HG03439 (cell line): ENCODE results near the gene GPD1L.
"Not testable (repeated sequence)": the region's sequence is repeated elsewhere in the genome, so short reads cannot be mapped to it uniquely, and the experiment has no call there.

Experiments
- ATAC-seq: cut with Tn5 transposase; IDR thresholded peaks from one replicate; pipeline ENCODE4 v1.9.1; 2021; ENCODE audit warnings: mild to moderate bottlenecking, moderate library complexity; ENCODE audit not compliant: unreplicated experiment

Gene GPD1L

DNA sequence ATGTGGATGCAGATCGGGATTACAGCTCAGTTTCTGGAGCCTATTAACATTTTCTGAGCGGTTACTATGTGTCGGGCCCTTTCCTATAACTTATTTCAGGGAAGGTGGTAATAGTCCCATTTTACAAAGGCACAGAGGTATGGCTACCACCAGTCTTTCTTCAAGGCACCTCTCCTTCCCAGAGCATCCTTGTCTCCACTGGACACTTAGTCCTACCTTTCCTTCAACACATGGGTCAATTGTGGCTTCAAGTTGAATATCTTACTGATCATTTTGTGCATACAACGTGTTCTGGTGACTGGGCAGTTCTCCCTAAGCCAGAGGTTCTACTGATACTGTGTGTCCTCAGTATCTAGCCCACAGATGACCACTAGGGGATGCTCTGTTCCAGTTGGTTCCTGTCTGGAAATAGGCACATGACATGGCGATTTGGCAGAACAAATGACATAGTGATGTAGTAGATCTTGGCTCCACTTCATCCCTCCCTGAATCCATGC lies 71.3 kb downstream of the GPD1L start:
- ATAC-seq = peak; percentile 65

DNA sequence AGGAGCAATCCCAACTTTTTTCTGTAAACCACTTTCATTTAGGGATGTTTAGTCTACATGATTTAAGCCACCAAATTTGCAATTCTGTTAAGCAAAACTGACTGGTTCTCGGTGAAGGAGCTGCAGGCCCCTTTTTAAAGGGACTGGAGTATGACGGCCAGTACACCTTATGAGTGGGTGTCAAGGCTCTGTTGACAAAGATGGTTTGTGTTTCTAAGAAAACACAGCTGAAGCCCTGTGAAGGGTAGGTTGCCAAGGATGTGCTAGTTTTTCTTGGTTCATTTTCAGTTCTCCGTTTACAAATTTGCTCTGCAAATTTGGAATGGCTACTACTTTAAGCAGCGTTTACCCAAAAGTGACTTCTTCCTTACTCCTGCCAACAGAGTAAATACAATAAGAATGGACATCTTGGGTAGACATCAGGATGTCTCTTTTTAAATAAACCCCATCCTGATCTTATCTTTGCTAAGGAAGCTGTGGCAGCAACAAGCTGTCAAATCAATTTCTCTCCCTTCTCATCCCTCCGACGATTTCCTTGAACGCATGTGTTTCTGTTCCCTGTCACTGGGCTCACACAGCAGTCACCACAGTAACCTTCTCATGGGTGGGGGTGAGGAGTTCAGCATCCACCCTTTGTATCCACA lies 73.8 kb downstream of the GPD1L start:
- ATAC-seq = no peak

DNA sequence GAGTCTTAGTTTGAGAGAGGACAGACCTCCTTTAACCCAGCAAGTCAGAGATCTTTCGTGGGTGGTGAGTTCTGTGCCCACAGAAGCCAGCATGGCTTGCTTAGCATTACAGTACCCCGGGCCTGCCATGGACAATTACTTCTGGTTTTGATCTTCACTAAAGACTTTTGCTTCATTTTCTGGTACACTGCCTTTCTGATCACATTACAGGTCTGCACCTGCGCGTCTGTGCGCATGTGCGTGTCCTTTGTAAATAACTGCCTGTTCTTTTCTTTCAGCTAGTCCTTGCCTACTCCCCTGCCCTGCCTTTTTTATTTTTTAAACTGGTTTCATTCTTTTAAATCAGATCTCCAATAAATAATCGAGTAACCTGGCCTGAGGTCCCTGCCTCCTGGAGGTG lies 74.9 kb downstream of the GPD1L start:
- no peak for ATAC-seq

DNA sequence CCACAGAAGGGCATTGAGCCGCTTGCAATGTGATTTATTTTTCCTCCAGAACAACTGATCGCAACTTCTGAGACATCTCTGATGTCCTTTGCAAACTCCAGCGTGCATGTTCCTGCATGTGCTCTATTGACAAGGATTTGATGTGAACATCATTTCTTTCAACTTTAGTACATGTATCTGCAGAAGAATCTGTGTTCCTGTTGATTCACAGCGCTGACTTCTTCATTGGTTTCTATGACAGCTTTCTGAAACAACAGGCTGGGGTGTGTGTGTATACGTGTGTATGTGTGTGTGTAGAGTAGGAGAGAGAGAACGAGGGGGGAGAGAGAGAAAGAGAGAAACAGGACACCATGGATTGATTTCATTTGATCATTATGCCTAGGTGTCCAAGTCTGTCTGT lies 75.4 kb downstream of the GPD1L start:
- no peak for ATAC-seq

DNA sequence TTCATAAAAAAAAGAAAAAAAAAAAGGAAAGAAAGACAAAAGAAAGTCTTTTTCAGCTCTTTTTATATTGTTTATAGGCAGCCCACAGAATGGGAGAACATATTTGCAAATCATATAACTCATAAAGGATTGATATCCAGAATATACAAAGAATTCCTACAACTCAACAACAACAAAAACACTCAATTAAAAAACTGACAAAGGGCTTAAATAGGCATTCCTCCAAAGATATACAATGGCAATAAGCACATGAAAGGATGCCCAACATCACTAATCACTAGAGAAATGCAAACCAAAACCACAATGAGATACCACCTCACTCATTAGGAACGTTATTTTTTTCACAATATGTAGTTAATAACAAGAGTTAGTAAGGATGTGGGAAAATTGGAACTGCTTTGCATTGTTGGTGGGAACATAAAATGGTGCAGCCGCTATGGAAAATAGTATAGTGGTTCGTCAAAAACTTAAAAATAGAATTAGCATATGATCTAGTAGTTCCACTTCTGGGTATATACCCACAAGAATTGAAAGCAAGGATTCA lies 77.8 kb downstream of the GPD1L start:
- no peak for ATAC-seq

DNA sequence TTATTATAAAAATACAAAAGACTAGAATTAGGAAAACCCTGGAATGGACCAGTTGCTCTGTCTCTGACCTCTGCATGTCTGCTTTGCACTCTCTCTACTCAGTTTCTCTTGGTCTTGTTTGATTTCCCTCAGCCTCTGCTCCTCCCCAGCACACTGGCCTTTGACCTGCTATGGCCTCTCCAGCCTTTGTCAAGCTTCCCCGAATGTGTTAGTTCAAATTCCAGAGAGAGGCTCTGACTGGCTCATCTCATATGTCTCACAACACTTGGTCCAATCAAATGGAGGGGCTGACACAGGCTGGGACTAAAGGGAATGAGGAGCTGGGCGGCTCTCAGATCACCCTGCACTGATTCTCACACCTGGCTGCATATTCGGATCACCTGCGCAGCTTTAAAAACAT lies 79.7 kb downstream of the GPD1L start:
- ATAC-seq = no peak

DNA sequence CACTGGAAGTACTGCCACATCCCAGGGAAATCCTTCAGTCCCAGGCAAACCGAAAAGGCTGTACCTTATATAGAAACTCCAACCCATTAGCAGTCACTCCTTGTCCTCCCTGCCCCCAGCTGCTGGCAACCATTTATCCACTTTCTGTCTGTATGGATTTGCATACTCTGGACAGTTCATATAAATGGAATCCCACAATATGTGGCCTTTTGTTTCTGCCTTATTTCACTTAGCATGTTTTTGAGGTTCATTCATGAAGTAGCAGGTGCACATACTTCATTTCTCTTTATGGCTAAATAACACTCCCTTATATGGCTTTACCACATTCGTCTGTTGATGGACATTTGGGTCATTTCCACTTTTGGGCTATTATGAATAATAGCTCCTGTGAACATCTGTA lies 80.5 kb downstream of the GPD1L start:
- no peak for ATAC-seq

DNA sequence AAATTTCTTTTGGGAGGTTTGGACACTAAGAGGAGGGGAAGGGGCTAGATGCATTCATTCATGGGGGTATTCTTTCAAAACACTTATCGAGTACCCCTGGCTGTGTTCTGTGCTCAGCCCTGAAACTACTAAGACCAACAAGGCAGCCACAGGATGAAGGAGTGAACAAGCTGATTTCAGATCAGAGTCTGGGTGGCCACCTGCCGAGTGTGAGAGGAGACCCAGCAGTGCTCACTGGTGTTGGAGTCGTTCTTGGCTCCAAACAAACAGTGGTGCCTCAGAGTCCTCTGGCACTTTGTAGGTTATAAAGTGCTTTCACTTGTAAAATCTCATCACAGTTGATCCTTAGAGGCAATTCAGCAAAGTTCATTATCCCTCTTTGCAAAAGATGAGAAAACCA lies 83.3 kb downstream of the GPD1L start:
- ATAC-seq = no peak

DNA sequence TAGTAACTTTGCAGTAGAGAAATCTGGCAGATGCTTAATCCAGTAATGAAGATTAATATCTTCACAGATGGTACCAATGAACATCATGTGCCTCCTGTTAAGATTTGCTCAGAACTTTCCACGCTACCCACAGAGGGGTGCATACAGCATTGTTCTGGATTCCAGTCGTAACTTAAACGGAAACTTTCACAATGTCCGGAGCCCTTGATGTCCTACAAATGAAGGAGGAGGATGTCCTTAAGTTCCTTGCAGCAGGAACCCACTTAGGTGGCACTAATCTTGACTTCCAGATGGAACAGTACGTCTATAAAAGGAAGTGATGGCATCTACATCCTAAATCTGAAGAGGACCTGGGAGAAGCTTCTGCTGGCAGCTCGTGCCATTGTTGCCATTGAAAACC lies 84.1 kb downstream of the GPD1L start:
- not testable (repeated sequence) for ATAC-seq

DNA sequence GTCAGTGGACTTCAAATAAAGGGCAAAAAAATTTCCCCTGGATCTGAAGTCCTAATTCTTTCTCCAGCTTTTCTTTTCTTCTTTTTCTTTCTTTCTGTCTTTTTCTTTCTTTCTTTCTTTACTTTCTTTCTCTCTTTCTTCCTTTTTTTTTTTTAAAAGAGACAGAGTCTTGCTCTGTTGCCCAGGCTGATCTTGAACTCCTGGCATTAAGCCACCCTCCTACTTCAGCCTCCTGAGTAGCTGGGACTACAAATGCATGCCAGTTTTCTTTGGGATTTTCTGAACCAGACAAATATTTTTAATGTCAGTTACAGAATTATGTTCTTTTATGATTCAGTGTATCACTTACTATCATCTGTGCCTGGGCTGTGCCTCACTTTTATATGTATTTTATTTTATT lies 86.7 kb downstream of the GPD1L start:
- no peak for ATAC-seq

DNA sequence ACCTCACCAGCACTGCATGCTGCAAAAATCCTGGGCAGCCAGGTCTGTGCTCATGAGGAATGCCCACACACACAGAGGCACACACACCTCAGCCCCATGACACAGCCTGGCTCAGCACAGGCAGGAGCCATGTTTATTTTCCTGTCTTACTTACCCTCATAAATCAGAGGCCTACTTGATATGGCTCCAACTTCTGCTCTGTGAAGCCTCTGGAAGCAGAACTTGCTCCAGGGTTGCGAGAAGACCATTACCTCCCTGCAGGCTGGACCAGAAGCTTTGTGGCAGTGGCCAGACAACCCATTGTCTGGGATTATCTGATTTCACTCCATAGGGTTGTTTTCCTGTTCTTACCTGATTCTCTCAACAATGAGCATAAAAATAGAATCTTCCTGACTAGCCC lies 88.2 kb downstream of the GPD1L start:
- no peak for ATAC-seq

DNA sequence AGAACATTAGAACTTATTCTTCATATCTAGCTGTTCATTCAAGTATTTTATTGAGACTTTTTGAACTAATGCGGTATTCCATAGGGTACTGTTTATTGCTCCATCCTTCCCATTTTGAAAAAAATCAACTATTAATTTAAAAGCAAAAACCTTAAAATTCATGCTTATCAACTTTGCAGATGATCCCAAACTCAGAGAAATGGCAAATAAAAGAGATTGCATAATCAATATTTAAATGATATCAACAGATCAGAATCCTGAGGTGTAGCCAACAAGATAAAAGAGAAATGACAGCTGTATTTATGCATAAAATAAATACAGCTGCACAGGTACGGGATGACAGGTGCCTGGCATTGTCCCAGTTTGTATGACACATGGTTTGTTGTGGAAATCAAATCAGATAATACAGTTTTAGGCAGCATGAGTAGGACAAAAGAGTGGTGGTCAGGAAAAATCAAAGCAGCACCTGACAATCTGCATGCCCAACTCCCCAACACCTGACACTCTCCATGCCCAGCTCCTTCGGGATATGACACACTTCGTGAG lies 89.6 kb downstream of the GPD1L start:
- no peak for ATAC-seq

DNA sequence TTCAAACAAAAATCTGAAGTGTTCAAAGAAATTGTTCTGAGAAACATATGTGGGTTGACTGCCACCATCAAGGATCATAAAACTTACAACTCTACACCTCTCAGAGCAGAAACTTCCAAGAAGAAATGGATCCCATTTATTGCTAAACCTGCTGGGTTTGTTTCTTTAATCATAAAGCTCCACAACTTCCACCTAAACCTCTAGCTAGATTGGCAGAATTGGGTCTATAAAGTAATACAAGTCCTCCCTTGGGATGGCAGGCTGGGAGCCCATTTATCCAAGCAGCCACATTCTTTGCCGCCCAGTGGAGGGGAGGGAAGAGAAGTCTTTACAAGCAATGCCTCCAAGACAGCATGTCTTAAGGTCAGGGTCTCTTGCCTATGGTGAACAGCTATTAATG lies 91.6 kb downstream of the GPD1L start:
- ATAC-seq = no peak

DNA sequence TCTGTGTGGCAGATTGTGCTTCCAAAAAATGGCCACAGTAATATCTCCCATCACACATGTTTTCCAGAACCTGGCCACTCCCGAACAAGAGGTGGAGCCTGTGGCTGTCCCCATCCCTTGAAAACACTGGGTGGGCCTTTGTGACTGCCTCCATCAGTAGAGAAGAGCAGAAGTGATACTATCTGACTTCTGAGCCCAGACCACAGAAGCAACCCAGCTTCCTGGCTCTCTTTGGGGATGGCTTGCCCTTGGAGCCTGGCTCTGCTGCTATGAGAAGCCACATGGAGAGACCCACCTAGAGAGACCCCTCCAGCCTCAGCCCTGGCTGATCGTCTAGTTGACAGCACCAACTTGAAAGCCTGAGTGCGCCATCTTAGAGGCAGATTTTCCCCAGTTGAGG lies 92.3 kb downstream of the GPD1L start:
- no peak for ATAC-seq

DNA sequence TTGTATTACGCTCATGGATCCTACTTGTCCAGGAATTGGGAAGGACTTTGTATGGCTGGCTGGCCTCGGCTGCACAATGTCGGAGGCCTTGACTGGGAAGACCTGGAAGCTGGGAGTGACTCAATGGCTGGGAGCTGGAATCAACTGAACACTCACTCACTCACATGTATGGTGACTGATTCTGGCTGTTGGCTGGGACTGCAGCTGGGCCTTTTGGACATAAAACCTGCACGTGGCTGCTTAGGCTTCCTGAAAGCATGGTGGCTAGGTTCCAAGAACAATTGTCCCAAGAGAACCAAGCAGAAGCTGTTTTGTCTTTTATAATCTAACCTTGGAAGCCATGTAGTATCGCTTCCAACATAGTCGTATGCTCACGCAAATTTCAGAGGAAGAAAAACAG lies 94.1 kb downstream of the GPD1L start:
- ATAC-seq = no peak

DNA sequence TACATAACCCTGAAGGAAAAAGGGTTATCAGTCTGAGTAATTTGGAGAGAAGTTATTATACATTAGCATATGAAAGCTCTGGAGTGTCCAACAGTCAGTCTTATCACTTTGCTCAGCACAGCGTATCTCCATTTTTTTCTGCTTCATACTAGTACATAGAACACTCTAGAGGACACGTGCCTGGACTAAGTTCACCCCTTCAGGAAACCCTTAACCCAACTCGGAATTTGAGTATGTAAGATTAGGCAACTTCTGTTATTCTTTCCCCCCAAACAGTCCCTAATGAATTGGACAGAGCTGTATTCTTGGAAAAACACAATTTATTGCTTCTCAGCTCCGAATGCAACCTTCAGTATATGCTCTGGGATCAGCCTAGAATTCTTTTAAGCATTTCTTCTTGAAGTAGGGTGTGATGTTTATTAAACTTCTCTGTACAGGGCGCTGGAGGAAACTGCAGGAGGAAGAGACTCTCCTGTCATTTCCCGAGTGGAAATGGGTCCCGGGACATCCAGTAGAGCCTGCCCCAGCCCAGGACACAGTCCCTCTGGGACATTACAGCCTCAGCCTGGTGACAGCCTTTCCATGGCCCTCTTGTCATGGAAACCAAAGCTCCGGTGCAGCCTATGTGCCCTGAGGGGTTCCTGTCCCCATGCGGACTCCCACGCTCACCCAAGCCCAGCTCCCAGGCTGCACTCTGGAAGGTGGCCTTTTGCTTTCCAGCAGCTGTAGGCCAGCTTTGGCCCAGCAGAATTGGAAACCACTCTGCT lies 94.8 kb downstream of the GPD1L start:
- no peak for ATAC-seq

DNA sequence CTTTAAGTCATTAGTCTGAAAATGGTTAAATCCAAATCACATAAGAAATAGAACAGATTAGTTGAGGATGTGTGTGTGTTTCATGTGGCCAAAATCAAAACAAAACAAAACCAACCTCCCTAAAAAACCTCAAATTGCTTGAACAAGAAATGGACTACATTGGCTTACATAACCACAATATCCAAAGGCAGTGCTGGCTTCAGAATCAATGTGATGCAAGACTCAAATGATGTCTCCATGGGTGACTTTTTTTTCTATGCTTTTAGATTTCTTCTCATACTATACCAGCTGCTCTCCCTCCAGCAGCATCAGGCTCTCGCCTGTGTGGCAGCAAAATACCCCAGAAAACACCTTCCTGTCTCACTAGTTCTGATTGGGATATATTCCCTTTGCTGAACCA lies 96.1 kb downstream of the GPD1L start:
- no peak for ATAC-seq

DNA sequence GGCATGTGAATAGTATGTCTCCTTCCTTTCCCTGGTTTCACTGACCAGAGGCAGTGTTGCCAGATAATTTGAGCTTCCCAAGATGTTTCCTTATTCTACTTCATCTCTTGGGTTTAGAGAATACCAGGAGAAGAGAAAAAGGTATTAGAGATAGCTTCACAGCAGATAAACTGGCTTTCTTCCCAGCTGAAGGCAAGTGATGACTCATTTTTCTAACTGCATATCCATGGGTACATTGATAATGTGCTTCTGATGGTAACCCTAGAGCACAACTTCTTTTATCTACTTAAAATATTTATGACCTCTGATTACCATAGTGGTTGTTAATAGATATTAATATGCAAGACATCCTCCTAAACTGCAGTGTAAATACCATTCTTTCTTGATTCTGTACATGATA lies 97.4 kb downstream of the GPD1L start:
- no peak for ATAC-seq

DNA sequence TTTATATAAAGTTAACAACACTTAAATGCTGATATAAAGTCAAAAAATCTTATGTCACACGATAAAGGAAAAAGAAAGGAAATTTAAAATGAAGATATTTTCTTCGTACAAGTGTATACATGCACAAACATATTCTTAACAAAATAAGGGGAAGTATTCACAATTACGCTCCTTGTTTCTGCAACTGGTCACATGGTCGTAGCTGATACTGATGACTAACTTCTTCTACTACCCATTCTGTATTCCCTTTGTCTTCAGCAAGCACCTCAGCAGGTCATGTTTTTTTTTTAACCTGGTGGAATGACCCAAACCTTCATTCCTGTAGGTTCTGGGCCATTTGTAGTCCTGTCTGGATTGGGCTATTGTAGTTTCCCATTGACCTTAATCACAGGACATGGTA lies 102.0 kb downstream of the GPD1L start:
- no peak for ATAC-seq

DNA sequence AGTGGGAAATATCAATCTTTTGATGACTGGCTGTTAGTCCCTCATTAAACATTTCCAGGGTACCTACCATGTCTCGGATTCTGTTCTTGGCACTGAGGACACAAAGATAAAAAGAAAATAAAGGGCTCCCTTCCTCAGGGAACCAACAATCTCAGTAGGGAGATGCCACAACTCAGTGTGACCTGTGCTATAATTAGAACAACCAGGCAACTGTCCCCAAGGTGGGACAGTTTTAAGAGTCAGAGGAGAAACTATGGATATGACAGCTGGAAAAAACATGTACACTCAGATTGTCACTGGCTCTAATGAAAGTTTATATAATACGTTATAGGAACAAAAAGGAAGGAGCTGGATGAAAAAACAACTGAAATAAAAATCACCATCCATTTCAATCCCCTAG lies 108.8 kb downstream of the GPD1L start:
- ATAC-seq = no peak

DNA sequence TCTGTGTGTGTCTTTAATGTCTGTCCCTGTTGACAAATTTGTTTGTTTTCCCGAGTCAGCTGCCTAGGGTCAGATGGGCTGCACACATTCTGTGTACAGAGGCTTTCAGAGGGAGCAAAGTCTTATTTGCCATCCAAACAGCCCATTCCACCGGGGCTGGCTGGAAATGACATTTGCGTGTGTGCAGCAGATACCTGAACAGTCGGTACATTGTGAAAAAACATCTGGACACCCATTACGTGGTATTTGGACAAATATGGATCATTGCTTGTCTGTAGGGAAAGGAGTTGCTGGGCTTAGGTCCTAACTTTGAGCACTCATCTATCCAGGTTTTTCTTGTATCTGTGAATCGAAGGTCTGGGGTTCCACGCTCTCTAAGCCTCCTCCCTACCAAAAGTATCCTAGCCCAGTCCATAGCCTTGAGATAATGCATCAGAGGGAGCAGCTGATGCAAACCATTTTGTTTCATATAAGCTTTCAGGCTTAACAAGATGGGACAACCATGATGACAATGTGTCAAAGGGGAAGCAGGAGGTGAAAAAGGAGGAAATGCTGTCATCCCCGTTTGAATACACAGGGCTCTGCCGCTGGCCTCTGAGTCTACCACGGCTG lies 109.9 kb downstream of the GPD1L start:
- ATAC-seq = no peak

DNA sequence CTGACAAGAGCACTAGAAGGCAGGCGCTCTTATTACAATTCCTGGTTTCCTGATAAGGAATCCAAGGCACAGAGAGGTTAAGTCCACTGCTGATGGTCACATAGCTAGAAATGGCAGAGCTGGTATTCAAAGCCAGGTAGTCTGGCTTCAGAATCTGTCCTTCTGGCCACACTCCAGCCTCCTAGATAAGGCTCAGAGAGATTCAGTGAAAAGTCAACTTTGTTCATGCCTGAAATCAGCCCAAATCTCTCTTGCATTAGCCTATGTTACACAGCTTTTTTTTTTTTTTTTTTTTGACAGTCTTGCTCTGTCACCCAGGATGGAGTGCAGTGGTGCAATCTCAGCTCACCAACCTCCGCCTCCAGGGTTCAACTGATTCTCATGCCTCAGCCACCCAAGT lies 110.9 kb downstream of the GPD1L start:
- no peak for ATAC-seq
